GM23338 (cell line): ENCODE measurements around the gene SMCO3. TPM values are rescaled to one million over a fixed set of nuclear protein-coding genes. Genes with fewer than 3 reads are reported as not detected.
"Not testable (repeated sequence)": the region's sequence is repeated elsewhere in the genome, so short reads cannot be mapped to it uniquely, and the experiment has no call there.

ENCODE experiments used
- ATAC-seq: fragments of 200-7000 bp; cut with Tn5 transposase; 3 replicates; pipeline ENCODE4 v1.9.1; 2020
- DNase-seq: peaks from one replicate; pipeline ENCODE4 v3.0.0-alpha.2; 2015; ENCODE audit warnings: low spot score
- H2AFZ ChIP-seq: fragments of 200-600 bp; sonication (generic); 2 replicates; pipeline ENCODE4 v1.8.0; 2016; ENCODE audit warnings: antibody characterized with exemption, mild to moderate bottlenecking, moderate library complexity
- H3F3A ChIP-seq: fragments of 200-600 bp; sonication (generic); replicated peaks from 2 replicates; pipeline ENCODE4 v1.8.0; 2017; ENCODE audit warnings: antibody characterized with exemption, mixed run types, low read depth
- H3K27ac ChIP-seq: fragments of 200-600 bp; sonication (generic); 2 replicates; pipeline ENCODE4 v1.6.1; 2016; ENCODE audit warnings: low read depth
- H3K27me3 ChIP-seq: fragments of 200-600 bp; sonication (generic); 2 replicates; pipeline ENCODE4 v1.8.0; 2016; ENCODE audit warnings: mild to moderate bottlenecking, mixed run types, moderate library complexity; ENCODE audit not compliant: insufficient read depth
- H3K36me3 ChIP-seq: fragments of 200-600 bp; sonication (generic); 2 replicates; pipeline ENCODE4 v1.8.0; 2016; ENCODE audit warnings: mild to moderate bottlenecking; ENCODE audit not compliant: insufficient read depth
- H3K4me1 ChIP-seq: fragments of 200-600 bp; sonication (generic); 2 replicates; pipeline ENCODE4 v1.8.0; 2016; ENCODE audit warnings: mild to moderate bottlenecking, moderate library complexity; ENCODE audit not compliant: insufficient read depth
- H3K4me2 ChIP-seq: fragments of 200-600 bp; sonication (generic); 2 replicates; pipeline ENCODE4 v1.7.1; 2017; ENCODE audit warnings: mixed run types
- H3K4me3 ChIP-seq: fragments of 200-600 bp; sonication (generic); 2 replicates; pipeline ENCODE4 v1.6.1; 2016; ENCODE audit warnings: mixed run types
- H3K79me2 ChIP-seq: fragments of 200-600 bp; sonication (generic); replicated peaks from 2 replicates; pipeline ENCODE4 v1.8.0; 2017; ENCODE audit warnings: mild to moderate bottlenecking; ENCODE audit not compliant: insufficient read depth
- H3K9me2 ChIP-seq: fragments of 200-600 bp; sonication (generic); 2 replicates; pipeline ENCODE4 v1.8.0; 2017; ENCODE audit not compliant: insufficient read depth
- H4K20me1 ChIP-seq: fragments of 200-600 bp; sonication (generic); replicated peaks from 2 replicates; pipeline ENCODE4 v1.8.0; 2017; ENCODE audit warnings: mild to moderate bottlenecking; ENCODE audit not compliant: insufficient read depth
- H3K27ac Mint-ChIP-seq: 2 replicates; pipeline ENCODE4 v1.8.0; 2020; ENCODE audit warnings: inconsistent platforms, mild to moderate bottlenecking, moderate library complexity, mixed read lengths
- H3K27me3 Mint-ChIP-seq: 3 replicates; pipeline ENCODE4 v1.8.0; 2022; ENCODE audit warnings: low read depth, mild to moderate bottlenecking, moderate library complexity, mixed read lengths, inconsistent platforms; ENCODE audit not compliant: insufficient read depth, poor library complexity
- H3K36me3 Mint-ChIP-seq: 3 replicates; pipeline ENCODE4 v1.8.0; 2021; ENCODE audit warnings: low read depth, mild to moderate bottlenecking, inconsistent platforms, moderate library complexity, mixed read lengths
- H3K4me1 Mint-ChIP-seq: 3 replicates; pipeline ENCODE4 v1.8.0; 2020; ENCODE audit warnings: mild to moderate bottlenecking, inconsistent platforms, mixed read lengths
- H3K4me3 Mint-ChIP-seq: 3 replicates; pipeline ENCODE4 v1.8.0; 2021; ENCODE audit warnings: moderate library complexity, mild to moderate bottlenecking, inconsistent platforms, mixed read lengths
- H3K9me3 Mint-ChIP-seq: 3 replicates; pipeline ENCODE4 v1.8.0; 2020; ENCODE audit warnings: moderate library complexity, mild to moderate bottlenecking, inconsistent platforms, mixed read lengths
- polyA plus RNA-seq: library from polyadenylated mRNA; unstranded; fragments of >200 nt; fragmentation: Nextera tagmentation; extraction: Ambion mirVana; gene quantifications from 2 replicates; pipeline ENCODE4 v1.2.1, GENCODE V29; 2016
- total RNA-seq: library from RNA; depleted of rRNA; stranded (reverse); fragments of >200 nt; shearing (Covaris generic); gene quantifications from 2 replicates; pipeline ENCODE4 v1.2.3, GENCODE V29; 2014; rRNA removed
- TF ChIP-seq, protein P1 (sequence below): IDR thresholded peaks from 2 replicates; pipeline ENCODE4 v1.6.1; 2016; ENCODE audit warnings: antibody characterized with exemption
- TF ChIP-seq, protein P2 (sequence below), 2 experiments: fragments of 200-600 bp in 1 of 2; sonication (generic) in 1 of 2; conservative IDR thresholded peaks; 2 replicates each; pipeline versions ENCODE4 v1.5.1 to v1.6.1; 2016 to 2017; ENCODE audit warnings: antibody characterized with exemption in 2 of 2, low read depth in 2 of 2, mild to moderate bottlenecking in 2 of 2, moderate library complexity in 1 of 2

SMCO3 gene
- total and polyA plus RNA-seq, 2 experiments from 2014 or later = 0.13 TPM; not detected in 1

DNA sequence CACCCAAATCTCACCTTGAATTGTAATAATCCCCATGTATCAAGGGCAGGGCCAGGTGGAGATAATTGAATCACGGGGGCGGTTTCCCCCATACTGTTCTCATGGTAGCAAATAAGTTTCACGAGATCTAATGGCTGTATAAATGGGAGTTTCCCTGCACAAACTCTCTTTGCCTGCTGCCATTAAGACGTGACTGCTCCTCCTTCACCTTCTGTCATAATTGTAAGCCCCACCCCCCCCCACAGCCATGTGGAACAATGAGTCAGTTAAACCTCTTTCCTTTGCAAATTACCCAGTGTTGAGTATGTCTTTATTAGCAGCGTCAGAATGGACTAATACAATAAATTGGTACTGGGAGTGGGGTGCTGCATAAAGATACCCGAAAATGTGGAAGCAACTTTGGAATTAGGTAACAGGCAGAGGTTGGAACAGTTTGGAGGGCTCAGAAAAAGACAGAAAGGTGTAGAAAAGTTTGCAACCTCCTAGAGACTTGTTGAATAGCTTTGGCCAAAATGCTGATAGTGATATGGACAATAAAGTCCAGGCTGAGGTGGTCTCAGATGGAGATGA lies 54.2 kb downstream of the SMCO3 start:
- peaks cover 29% of the 10 kb centered on the region for H3K9me3 Mint-ChIP-seq
- not testable (repeated sequence) for H3K27me3 Mint-ChIP-seq

DNA sequence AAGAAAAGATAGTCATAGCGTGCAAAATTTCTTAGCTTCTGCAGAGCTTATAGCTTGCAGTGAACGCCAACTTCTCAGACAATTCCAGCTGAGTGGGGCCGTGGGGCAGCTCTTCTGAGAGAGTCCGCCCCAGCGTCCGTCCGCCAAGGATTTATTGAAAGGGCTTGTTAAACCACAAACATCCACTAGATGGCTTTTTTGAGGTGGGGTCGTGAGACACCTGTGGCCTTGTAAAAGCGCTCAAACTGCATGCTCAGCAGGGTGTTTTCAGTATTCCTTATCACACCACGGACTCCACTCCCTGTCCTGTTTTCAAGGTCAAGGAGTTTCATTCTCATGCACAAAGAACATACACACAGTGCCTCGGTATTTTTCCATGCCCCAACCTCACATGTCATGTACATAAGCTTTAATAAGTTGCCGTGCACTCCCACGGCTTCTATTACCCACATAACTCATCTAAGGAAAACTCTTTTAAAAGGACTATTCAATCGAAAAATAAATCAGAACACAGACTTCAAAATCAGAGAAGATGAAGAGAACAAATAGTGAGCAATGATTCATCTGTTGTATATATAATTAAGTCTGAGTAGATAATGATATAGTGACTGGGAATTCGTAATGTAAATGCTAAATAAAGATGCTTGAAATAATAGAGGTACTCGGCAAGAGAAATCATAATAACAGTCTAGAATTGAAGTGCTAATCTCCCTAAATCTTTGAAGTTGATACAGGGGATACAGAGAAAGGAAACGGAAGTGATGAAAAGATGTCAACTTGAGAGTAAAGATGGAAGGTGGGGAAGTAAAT lies 57.4 kb downstream of the SMCO3 start:
- H3K27me3 Mint-ChIP-seq = peaks cover 5% of the 10 kb centered on the region
- peak overlapping the region; percentile 64 for H3K4me2 ChIP-seq
- H3K27me3 ChIP-seq = no peaks in the 10 kb centered on the region
- no peaks in the 10 kb centered on the region for H3F3A ChIP-seq
- H3K9me2 ChIP-seq = no peaks in the 10 kb centered on the region
- H3K27ac ChIP-seq = no peak overlapping the region
- no peaks in the 10 kb centered on the region for H3K36me3 ChIP-seq
- TF ChIP-seq, protein P1, sequence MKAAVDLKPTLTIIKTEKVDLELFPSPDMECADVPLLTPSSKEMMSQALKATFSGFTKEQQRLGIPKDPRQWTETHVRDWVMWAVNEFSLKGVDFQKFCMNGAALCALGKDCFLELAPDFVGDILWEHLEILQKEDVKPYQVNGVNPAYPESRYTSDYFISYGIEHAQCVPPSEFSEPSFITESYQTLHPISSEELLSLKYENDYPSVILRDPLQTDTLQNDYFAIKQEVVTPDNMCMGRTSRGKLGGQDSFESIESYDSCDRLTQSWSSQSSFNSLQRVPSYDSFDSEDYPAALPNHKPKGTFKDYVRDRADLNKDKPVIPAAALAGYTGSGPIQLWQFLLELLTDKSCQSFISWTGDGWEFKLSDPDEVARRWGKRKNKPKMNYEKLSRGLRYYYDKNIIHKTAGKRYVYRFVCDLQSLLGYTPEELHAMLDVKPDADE = no peak
- TF ChIP-seq, protein P2, sequence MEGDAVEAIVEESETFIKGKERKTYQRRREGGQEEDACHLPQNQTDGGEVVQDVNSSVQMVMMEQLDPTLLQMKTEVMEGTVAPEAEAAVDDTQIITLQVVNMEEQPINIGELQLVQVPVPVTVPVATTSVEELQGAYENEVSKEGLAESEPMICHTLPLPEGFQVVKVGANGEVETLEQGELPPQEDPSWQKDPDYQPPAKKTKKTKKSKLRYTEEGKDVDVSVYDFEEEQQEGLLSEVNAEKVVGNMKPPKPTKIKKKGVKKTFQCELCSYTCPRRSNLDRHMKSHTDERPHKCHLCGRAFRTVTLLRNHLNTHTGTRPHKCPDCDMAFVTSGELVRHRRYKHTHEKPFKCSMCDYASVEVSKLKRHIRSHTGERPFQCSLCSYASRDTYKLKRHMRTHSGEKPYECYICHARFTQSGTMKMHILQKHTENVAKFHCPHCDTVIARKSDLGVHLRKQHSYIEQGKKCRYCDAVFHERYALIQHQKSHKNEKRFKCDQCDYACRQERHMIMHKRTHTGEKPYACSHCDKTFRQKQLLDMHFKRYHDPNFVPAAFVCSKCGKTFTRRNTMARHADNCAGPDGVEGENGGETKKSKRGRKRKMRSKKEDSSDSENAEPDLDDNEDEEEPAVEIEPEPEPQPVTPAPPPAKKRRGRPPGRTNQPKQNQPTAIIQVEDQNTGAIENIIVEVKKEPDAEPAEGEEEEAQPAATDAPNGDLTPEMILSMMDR (conservative IDR thresholded peaks at IDR 0.05; ENCODE audit: low read depth in 2 of 2) = peak; percentile 65 to 71
- H3K27ac Mint-ChIP-seq = no peak overlapping the region
- no peaks in the 10 kb centered on the region for H4K20me1 ChIP-seq
- H3K4me3 ChIP-seq = no peak overlapping the region
- H3K79me2 ChIP-seq = no peaks in the 10 kb centered on the region
- ATAC-seq = peak; percentile 90
- peaks cover 27% of the 10 kb centered on the region for H3K36me3 Mint-ChIP-seq
- no peak overlapping the region for H3K4me3 Mint-ChIP-seq
- H3K9me3 Mint-ChIP-seq = peaks cover 26% of the 10 kb centered on the region
- peak; percentile 92 for DNase-seq
- no peak overlapping the region for H2AFZ ChIP-seq
- peaks cover 7% of the 10 kb centered on the region for H3K4me1 ChIP-seq
- peaks cover 13% of the 10 kb centered on the region for H3K4me1 Mint-ChIP-seq

More for the DNA sequence above, 54.2 kb downstream of the SMCO3 start:
- not testable (repeated sequence) for H3K79me2 ChIP-seq, H3K4me2 ChIP-seq, H3K27ac Mint-ChIP-seq, H3K36me3 ChIP-seq, H2AFZ ChIP-seq, H3F3A ChIP-seq, H3K4me3 Mint-ChIP-seq, H4K20me1 ChIP-seq, ATAC-seq, H3K4me1 ChIP-seq, H3K27ac ChIP-seq, H3K9me2 ChIP-seq, H3K27me3 ChIP-seq, DNase-seq, H3K4me3 ChIP-seq
- Mint-ChIP-seq H3K36me3 (peaks cover 37% of the 10 kb centered on the region), H3K4me1 (peaks cover 13% of the 10 kb centered on the region)

Other genes starting within 250 kb of the SMCO3 start
- 16.3 and 18.2 TPM in 2 replicates for gene PLBD1, start 246.3 kb downstream of the SMCO3 start, total RNA-seq
- 10.2 and 11.1 TPM in 2 replicates for gene PLBD1, start 246.3 kb downstream of the SMCO3 start, polyA plus RNA-seq
- 1.9 and 3.1 TPM in 2 replicates for gene GUCY2C, start 117.6 kb downstream of the SMCO3 start, total RNA-seq
- 1.4 and 2.1 TPM in 2 replicates for gene GUCY2C, start 117.6 kb downstream of the SMCO3 start, polyA plus RNA-seq
- 33.8 and 57.1 TPM in 2 replicates for gene WBP11, start 10.7 kb downstream of the SMCO3 start, total RNA-seq
- 138 and 148 TPM in 2 replicates for gene WBP11, start 10.7 kb downstream of the SMCO3 start, polyA plus RNA-seq
- gene C12orf60, start 10.5 kb downstream of the SMCO3 start, total RNA-seq = 1.7 and 1.9 TPM in 2 replicates
- 1.3 and 2.3 TPM in 2 replicates for gene C12orf60, start 10.5 kb downstream of the SMCO3 start, polyA plus RNA-seq
- gene ART4, start 29.3 kb upstream of the SMCO3 start, total RNA-seq = not detected in 2 replicates
- gene ART4, start 29.3 kb upstream of the SMCO3 start, polyA plus RNA-seq = 0.07 and 0.08 TPM in 2 replicates
- gene MGP, start 71.7 kb upstream of the SMCO3 start, total RNA-seq = not detected in 2 replicates
- gene MGP, start 71.7 kb upstream of the SMCO3 start, polyA plus RNA-seq = 0.60 TPM in 1 of 2 replicates, not detected in the other
- not detected in 2 replicates for gene ERP27, start 124.4 kb upstream of the SMCO3 start, total RNA-seq
- not detected in 2 replicates for gene ERP27, start 124.4 kb upstream of the SMCO3 start, polyA plus RNA-seq
- not detected in 2 replicates for gene ARHGDIB, start 147.4 kb upstream of the SMCO3 start, total RNA-seq
- 0.89 and 1.8 TPM in 2 replicates for gene ARHGDIB, start 147.4 kb upstream of the SMCO3 start, polyA plus RNA-seq
- not detected in 2 replicates for gene PDE6H, start 158.9 kb upstream of the SMCO3 start, total RNA-seq
- gene PDE6H, start 158.9 kb upstream of the SMCO3 start, polyA plus RNA-seq = not detected in 2 replicates